NCI-H2107 treated with DMSO at 0.1 percent for 48 hours (cell line): Measurements from ENCODE around the gene OSBP2.
A peak's percentile ranks its signal among the peaks of the same experiment; 100 is the strongest.

Experiments used
- DNase-seq: peaks from one replicate; lab custom pipeline; 2025; ENCODE audit not compliant: unreplicated experiment; lab: John Stamatoyannopoulos, UW

The OSBP2 gene

GRCh38 chr22:30892731-30893221 lies 198.1 kb downstream of the OSBP2 start:
- no peak for DNase-seq

- DNase-seq = no peak
Observed at GRCh38 chr22:30893434-30894370, 199.0 kb downstream of the OSBP2 start.

GRCh38 chr22:30894371-30894740 lies 199.7 kb downstream of the OSBP2 start:
- DNase-seq = no peak

GRCh38 chr22:30902496-30903357 lies 208.1 kb downstream of the OSBP2 start:
- no peak for DNase-seq

GRCh38 chr22:30903876-30904460 lies 209.3 kb downstream of the OSBP2 start:
- DNase-seq = no peak

GRCh38 chr22:30905696-30906341 lies 211.1 kb downstream of the OSBP2 start:
- no peak for DNase-seq

GRCh38 chr22:30906411-30906810 lies 211.7 kb downstream of the OSBP2 start:
- DNase-seq = no peak

GRCh38 chr22:30906946-30907345 lies 212.3 kb downstream of the OSBP2 start:
- no peak for DNase-seq

GRCh38 chr22:30908051-30908461 lies 213.4 kb downstream of the OSBP2 start:
- no peak for DNase-seq

GRCh38 chr22:30909306-30909705 lies 214.6 kb downstream of the OSBP2 start:
- DNase-seq = no peak

- DNase-seq = no peak
Observed at GRCh38 chr22:30910358-30910757, 215.7 kb downstream of the OSBP2 start.

GRCh38 chr22:30918761-30919160 lies 224.1 kb downstream of the OSBP2 start:
- no peak for DNase-seq

GRCh38 chr22:30919973-30920372 lies 225.3 kb downstream of the OSBP2 start:
- DNase-seq = no peak

GRCh38 chr22:30920407-30920806 lies 225.7 kb downstream of the OSBP2 start:
- DNase-seq = peak; percentile 14

- DNase-seq = no peak
Observed at GRCh38 chr22:30921108-30921507, 226.4 kb downstream of the OSBP2 start.

GRCh38 chr22:30922151-30922611 lies 227.5 kb downstream of the OSBP2 start:
- DNase-seq = no peak

- no peak for DNase-seq
Observed at GRCh38 chr22:30923168-30923900, 228.7 kb downstream of the OSBP2 start.

GRCh38 chr22:30925667-30926066 lies 231.0 kb downstream of the OSBP2 start:
- no peak for DNase-seq

- DNase-seq = no peak
Observed at GRCh38 chr22:30926706-30927105, 232.0 kb downstream of the OSBP2 start.

GRCh38 chr22:30927806-30928205 lies 233.1 kb downstream of the OSBP2 start:
- DNase-seq = no peak
